GM12801 (cell line): Measurements from ENCODE around the gene IGLON5.

Experiments used
- TF ChIP-seq, protein P1 (sequence below): IDR thresholded peaks from one replicate; pipeline ENCODE4 v1.5.1; 2011; ENCODE audit warnings: control low read depth; ENCODE audit not compliant: insufficient read length; ENCODE audit errors: extremely low read depth

IGLON5 gene

DNA sequence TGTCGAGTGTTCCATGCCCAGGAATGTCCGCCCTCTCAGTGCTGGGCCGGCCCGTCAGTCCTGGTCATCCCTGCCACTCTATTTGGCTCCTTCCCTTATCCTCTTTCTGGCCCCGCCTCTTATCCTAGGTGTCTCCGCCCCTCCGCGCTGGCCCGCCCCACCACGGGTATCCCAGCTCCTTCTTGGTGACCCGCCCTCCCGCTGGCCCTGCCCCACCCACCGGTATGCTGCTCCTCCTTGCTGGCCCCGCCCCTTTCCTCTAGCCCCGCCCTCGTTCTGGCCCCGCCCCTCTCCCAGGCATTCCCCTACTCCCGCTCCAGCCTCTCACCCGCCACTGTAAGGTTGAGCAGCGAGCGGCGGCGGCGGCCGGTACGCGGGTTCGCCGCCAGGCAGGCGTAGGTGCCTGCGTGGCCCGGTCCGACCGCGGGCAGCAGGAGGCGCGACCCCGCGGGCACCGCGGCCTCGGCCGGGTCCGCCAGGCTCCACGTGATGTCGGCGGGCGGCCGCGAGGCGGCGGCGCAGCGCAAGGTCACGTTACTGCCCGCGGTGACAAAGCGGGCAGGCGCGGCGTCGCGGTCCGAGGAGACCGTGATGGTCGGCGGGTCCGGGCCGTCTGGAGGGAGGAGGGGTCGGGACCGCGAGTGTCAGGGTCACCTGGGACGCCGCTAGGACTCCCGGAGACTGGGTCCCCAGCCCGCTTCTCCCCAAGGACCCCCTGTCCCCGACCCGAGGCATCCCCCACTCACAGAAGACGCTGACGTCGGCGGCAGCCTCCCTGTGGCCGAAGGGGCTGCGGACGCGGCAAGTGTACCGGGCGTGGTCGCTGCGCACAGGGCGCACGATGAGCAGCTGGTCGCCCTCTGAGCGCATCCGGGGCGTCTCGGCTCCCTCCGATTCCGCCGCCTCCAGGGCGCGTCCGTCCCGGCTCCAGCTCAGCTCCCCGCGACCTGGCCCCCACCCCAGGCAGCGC, 28.5 kb downstream of the IGLON5 start:
- TF ChIP-seq, protein P1, sequence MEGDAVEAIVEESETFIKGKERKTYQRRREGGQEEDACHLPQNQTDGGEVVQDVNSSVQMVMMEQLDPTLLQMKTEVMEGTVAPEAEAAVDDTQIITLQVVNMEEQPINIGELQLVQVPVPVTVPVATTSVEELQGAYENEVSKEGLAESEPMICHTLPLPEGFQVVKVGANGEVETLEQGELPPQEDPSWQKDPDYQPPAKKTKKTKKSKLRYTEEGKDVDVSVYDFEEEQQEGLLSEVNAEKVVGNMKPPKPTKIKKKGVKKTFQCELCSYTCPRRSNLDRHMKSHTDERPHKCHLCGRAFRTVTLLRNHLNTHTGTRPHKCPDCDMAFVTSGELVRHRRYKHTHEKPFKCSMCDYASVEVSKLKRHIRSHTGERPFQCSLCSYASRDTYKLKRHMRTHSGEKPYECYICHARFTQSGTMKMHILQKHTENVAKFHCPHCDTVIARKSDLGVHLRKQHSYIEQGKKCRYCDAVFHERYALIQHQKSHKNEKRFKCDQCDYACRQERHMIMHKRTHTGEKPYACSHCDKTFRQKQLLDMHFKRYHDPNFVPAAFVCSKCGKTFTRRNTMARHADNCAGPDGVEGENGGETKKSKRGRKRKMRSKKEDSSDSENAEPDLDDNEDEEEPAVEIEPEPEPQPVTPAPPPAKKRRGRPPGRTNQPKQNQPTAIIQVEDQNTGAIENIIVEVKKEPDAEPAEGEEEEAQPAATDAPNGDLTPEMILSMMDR: no peak

DNA sequence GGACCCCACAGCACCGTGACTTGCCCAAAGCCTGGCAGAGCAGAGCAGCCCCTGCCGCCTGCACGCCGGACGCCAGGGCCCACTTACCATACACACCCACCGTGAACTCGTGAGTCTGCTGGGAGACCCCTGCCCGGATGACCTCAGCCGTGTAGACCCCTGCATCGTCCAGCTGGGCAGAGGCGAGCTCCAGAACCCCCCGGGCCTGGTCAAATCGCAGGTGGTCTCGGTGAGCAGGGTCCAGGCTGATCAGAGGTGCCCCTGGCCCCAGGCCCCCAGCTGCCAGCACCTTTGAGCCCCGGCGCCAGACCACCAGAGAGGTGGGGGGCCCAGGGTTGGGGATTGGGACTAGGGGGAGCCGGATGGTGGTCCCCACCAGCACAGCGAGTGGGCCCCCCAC, 29.6 kb downstream of the IGLON5 start:
- TF ChIP-seq, protein P1: no peak

DNA sequence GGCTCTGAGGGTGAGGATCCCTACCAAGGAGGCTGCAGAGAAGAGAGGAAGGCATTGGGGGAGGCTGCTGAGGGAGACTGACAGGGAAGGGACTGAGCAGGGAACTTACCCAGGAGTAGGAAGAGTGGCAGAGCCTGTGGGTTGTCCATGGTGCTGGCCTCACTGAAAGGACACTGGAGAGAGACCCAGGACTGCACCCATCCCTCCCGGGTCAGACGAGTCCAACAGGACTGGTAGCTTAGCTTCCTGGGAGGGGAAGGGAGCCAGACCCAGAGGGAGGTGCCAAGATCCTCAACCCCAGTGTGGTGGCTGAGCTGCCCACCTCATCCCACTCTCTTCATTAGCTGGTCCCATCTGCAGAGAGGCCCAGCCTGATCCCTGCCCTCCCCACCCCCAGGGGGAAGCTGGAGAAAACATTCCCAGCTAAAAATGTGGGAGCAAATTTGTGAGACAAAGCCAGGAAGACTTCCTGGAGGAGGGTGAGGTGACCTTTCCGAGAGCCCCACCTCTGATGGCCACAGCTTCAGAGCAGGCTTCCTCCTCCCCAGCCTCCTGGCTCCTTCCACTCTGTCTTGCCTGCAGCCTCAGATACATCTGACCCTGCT, 30.6 kb downstream of the IGLON5 start, which contains the start of gene VSIG10L:
TSS of gene VSIG10L (minus strand) at position 164 of the 605 bp plus-strand sequence. CDS start at position 149, 15 bp downstream.
- TF ChIP-seq, protein P1: no peak

DNA sequence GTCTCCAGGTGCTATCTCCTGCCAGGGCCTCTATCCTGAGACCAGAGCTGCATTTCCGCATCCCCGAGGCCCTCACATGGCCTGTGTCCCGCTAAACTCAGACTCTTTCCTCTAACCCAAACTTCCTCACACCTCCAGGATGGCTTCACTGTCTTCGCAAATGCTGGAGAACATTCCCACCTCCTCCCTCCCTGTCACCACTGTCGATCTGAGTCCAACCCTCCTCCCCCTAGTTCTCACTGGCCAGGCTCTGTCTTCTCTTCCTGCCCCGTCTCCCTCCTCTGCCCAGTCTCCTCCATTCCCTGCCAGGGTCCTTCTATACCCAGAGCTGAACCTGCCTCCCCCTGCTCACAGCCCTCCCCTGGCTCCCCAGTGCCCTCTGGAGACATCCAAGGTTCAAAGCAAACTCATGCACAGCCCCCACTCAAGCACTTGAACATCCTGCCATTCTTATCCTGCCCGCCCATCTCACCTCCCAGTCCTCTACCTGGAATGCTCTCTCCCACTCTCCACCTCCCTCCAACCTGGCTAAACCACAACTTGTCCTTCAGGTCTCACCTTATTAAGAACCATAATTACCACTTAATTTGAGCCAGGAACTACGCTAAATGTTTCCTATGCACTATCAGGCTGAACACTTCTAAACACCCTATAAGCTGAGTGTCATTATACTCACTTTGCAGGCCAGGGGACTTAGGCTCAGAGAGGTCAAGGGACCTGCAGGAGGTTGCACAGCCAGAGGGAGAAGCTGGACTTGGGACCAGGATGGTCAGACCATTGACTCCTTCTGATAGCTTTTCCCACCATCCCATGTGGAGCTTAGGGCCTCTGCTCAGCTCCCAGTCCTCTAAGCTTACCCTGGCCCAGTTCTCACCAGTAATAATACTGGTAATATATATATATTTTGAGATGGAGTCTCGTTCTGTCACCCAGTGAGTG, 31.5 kb downstream of the IGLON5 start:
- TF ChIP-seq, protein P1: no peak

DNA sequence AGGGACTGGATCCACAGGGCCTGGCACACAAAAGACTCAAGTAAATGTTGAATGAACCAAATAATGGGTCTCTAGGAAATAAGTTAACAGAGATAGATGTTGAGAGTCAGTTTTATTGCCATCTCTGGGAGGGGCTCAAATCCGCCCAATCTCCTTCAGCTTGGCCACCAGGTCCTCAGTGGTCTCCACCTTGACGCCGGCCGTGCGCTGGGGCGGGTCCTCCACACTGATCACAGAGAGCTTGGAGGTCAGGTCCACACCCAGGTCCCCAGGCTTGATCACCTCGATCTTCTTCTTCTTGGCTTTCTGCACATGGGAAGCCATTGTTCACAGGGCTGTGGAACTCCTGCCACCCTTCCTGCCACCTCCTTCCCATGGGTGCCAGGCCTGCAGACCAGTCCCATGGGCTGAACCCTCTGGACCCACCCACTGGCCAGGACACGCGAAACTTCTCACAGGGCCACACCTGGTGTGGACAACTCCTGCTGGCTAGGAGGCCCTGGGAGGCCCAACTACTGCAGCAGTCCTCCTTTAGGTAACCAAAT, 33.7 kb downstream of the IGLON5 start:
- TF ChIP-seq, protein P1: no peak

DNA sequence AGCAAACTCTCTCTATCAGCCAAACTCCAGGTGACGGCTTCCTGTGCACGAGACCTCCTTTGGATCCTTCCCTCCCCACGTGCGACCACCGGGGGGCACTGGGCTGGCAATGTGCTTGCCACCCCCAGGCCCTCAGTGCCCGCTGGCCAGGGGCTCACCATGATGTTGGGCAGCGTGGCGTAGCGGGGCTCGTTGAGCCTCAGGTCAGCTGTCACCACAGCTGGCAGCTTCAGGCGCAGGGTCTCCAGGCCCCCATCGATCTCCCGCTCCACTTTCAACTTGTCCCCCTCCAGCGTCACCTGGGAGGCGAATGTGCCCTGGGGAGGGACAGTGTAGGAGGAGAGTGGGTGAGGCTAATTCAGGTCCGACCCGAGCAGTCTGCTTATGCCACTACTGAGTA, 35.3 kb downstream of the IGLON5 start:
- TF ChIP-seq, protein P1: no peak
